GM23338 (cell line): ENCODE measurements around the gene CLTA. TPM values are rescaled to one million over a fixed set of nuclear protein-coding genes. Genes with fewer than 3 reads are reported as not detected.

Experiments used
- ATAC-seq: fragments of 200-7000 bp; cut with Tn5 transposase; 3 replicates; pipeline ENCODE4 v1.9.1; 2020
- DNase-seq: peaks from one replicate; pipeline ENCODE4 v3.0.0-alpha.2; 2015; ENCODE audit warnings: low spot score
- H2AFZ ChIP-seq: fragments of 200-600 bp; sonication (generic); 2 replicates; pipeline ENCODE4 v1.8.0; 2016; ENCODE audit warnings: antibody characterized with exemption, mild to moderate bottlenecking, moderate library complexity
- H3F3A ChIP-seq: fragments of 200-600 bp; sonication (generic); replicated peaks from 2 replicates; pipeline ENCODE4 v1.8.0; 2017; ENCODE audit warnings: antibody characterized with exemption, mixed run types, low read depth
- H3K27ac ChIP-seq: fragments of 200-600 bp; sonication (generic); 2 replicates; pipeline ENCODE4 v1.6.1; 2016; ENCODE audit warnings: low read depth
- H3K27me3 ChIP-seq: fragments of 200-600 bp; sonication (generic); 2 replicates; pipeline ENCODE4 v1.8.0; 2016; ENCODE audit warnings: mild to moderate bottlenecking, mixed run types, moderate library complexity; ENCODE audit not compliant: insufficient read depth
- H3K36me3 ChIP-seq: fragments of 200-600 bp; sonication (generic); 2 replicates; pipeline ENCODE4 v1.8.0; 2016; ENCODE audit warnings: mild to moderate bottlenecking; ENCODE audit not compliant: insufficient read depth
- H3K4me1 ChIP-seq: fragments of 200-600 bp; sonication (generic); 2 replicates; pipeline ENCODE4 v1.8.0; 2016; ENCODE audit warnings: mild to moderate bottlenecking, moderate library complexity; ENCODE audit not compliant: insufficient read depth
- H3K4me2 ChIP-seq: fragments of 200-600 bp; sonication (generic); 2 replicates; pipeline ENCODE4 v1.7.1; 2017; ENCODE audit warnings: mixed run types
- H3K4me3 ChIP-seq: fragments of 200-600 bp; sonication (generic); 2 replicates; pipeline ENCODE4 v1.6.1; 2016; ENCODE audit warnings: mixed run types
- H3K79me2 ChIP-seq: fragments of 200-600 bp; sonication (generic); replicated peaks from 2 replicates; pipeline ENCODE4 v1.8.0; 2017; ENCODE audit warnings: mild to moderate bottlenecking; ENCODE audit not compliant: insufficient read depth
- H3K9me2 ChIP-seq: fragments of 200-600 bp; sonication (generic); 2 replicates; pipeline ENCODE4 v1.8.0; 2017; ENCODE audit not compliant: insufficient read depth
- H4K20me1 ChIP-seq: fragments of 200-600 bp; sonication (generic); replicated peaks from 2 replicates; pipeline ENCODE4 v1.8.0; 2017; ENCODE audit warnings: mild to moderate bottlenecking; ENCODE audit not compliant: insufficient read depth
- H3K27ac Mint-ChIP-seq: 2 replicates; pipeline ENCODE4 v1.8.0; 2020; ENCODE audit warnings: inconsistent platforms, mild to moderate bottlenecking, moderate library complexity, mixed read lengths
- H3K27me3 Mint-ChIP-seq: 3 replicates; pipeline ENCODE4 v1.8.0; 2022; ENCODE audit warnings: low read depth, mild to moderate bottlenecking, moderate library complexity, mixed read lengths, inconsistent platforms; ENCODE audit not compliant: insufficient read depth, poor library complexity
- H3K36me3 Mint-ChIP-seq: 3 replicates; pipeline ENCODE4 v1.8.0; 2021; ENCODE audit warnings: low read depth, mild to moderate bottlenecking, inconsistent platforms, moderate library complexity, mixed read lengths
- H3K4me1 Mint-ChIP-seq: 3 replicates; pipeline ENCODE4 v1.8.0; 2020; ENCODE audit warnings: mild to moderate bottlenecking, inconsistent platforms, mixed read lengths
- H3K4me3 Mint-ChIP-seq: 3 replicates; pipeline ENCODE4 v1.8.0; 2021; ENCODE audit warnings: moderate library complexity, mild to moderate bottlenecking, inconsistent platforms, mixed read lengths
- H3K9me3 Mint-ChIP-seq: 3 replicates; pipeline ENCODE4 v1.8.0; 2020; ENCODE audit warnings: moderate library complexity, mild to moderate bottlenecking, inconsistent platforms, mixed read lengths
- CTCF ChIP-seq, 2 experiments: fragments of 200-600 bp in 1 of 2; sonication (generic) in 1 of 2; conservative IDR thresholded peaks; 2 replicates each; pipeline versions ENCODE4 v1.5.1 to v1.6.1; 2016 to 2017; ENCODE audit warnings: antibody characterized with exemption in 2 of 2, low read depth in 2 of 2, mild to moderate bottlenecking in 2 of 2, moderate library complexity in 1 of 2
- EZH2phosphoT487 ChIP-seq: fragments of 200-600 bp; sonication (generic); IDR thresholded peaks from one replicate; pipeline ENCODE4 v1.8.1; 2018; ENCODE audit warnings: antibody characterized with exemption; ENCODE audit not compliant: unreplicated experiment
- JUNB ChIP-seq: IDR thresholded peaks from one replicate; pipeline ENCODE4 v1.6.1; 2016; ENCODE audit warnings: antibody characterized with exemption; ENCODE audit not compliant: unreplicated experiment
- NANOG ChIP-seq: IDR thresholded peaks from 2 replicates; pipeline ENCODE4 v1.6.1; 2016; ENCODE audit warnings: antibody characterized with exemption, borderline replicate concordance
- STAT1 ChIP-seq: IDR thresholded peaks from one replicate; pipeline ENCODE4 v1.6.1; 2016; ENCODE audit warnings: antibody characterized with exemption; ENCODE audit not compliant: unreplicated experiment
- ZNF331 ChIP-seq: fragments of 250-450 bp; sonication (Bioruptor Pico); IDR thresholded peaks from 2 replicates; pipeline ENCODE4 v1.5.0; 2020; ENCODE audit warnings: low read depth, mild to moderate bottlenecking, moderate library complexity
- ZNF462 ChIP-seq: fragments of 250-450 bp; sonication (Bioruptor Pico); IDR thresholded peaks from 2 replicates; pipeline ENCODE4 v1.5.0; 2020; ENCODE audit warnings: mild to moderate bottlenecking, moderate library complexity
- polyA plus RNA-seq: library from polyadenylated mRNA; unstranded; fragments of >200 nt; fragmentation: Nextera tagmentation; extraction: Ambion mirVana; gene quantifications from 2 replicates; pipeline ENCODE4 v1.2.1, GENCODE V29; 2016
- total RNA-seq: library from RNA; depleted of rRNA; stranded (reverse); fragments of >200 nt; shearing (Covaris generic); gene quantifications from 2 replicates; pipeline ENCODE4 v1.2.3, GENCODE V29; 2014
- TF ChIP-seq, protein P1 (sequence below): IDR thresholded peaks from one replicate; pipeline ENCODE4 v1.6.1; 2018; ENCODE audit warnings: antibody characterized with exemption; ENCODE audit not compliant: unreplicated experiment

The CLTA gene
- total and polyA plus RNA-seq, 2 experiments from 2014 or later: 223 to 259 TPM

DNA sequence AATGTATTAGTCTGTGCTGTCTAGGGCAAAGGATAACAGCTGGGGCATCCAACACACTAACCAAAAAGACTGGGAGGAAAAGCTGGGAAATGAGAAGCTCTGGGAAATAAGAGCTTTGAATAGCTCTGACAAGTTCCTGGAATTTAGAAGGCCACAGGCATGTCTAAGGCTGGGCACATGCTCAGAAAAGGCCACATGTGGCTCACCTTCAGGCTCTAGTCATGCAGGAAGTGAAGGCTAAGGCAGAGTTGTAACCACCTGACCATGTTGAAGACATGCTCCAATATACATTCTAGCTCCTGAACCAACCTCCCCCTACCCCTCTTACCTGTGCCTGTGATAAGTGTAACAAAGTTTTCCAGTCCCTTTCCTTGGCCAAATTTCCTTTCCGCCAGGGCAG, 31.7 kb downstream of the CLTA start:
- H3K4me1 ChIP-seq: no peaks in the 10 kb centered on the region
- ATAC-seq: no peak
- Mint-ChIP-seq H3K4me3 (no peak overlapping the region), H3K27ac (no peak overlapping the region), H3K9me3 (no peaks in the 10 kb centered on the region; the same call in 2 of the 3 replicates), H3K27me3 (peaks cover 9% of the 10 kb centered on the region), H3K4me1 (no peaks in the 10 kb centered on the region), H3K36me3 (peaks cover 62% of the 10 kb centered on the region)
- H4K20me1 ChIP-seq: peaks cover 2% of the 10 kb centered on the region
- 0 out of 2 replicates have a peak, but pooled peaks cover 3% of the 10 kb centered on the region for H3K79me2 ChIP-seq
- DNase-seq: no peak
- TF ChIP-seq NANOG: no peak
- no peak for TF ChIP-seq ZNF462
- TF ChIP-seq ZNF331 (CRISPR knock-in tag): no peak
- no peak for TF ChIP-seq CTCF (conservative IDR thresholded peaks at IDR 0.05; ENCODE audit: low read depth in 2 of 2)
- TF ChIP-seq STAT1: no peak
- TF ChIP-seq EZH2phosphoT487: no peak
- TF ChIP-seq, protein P1, sequence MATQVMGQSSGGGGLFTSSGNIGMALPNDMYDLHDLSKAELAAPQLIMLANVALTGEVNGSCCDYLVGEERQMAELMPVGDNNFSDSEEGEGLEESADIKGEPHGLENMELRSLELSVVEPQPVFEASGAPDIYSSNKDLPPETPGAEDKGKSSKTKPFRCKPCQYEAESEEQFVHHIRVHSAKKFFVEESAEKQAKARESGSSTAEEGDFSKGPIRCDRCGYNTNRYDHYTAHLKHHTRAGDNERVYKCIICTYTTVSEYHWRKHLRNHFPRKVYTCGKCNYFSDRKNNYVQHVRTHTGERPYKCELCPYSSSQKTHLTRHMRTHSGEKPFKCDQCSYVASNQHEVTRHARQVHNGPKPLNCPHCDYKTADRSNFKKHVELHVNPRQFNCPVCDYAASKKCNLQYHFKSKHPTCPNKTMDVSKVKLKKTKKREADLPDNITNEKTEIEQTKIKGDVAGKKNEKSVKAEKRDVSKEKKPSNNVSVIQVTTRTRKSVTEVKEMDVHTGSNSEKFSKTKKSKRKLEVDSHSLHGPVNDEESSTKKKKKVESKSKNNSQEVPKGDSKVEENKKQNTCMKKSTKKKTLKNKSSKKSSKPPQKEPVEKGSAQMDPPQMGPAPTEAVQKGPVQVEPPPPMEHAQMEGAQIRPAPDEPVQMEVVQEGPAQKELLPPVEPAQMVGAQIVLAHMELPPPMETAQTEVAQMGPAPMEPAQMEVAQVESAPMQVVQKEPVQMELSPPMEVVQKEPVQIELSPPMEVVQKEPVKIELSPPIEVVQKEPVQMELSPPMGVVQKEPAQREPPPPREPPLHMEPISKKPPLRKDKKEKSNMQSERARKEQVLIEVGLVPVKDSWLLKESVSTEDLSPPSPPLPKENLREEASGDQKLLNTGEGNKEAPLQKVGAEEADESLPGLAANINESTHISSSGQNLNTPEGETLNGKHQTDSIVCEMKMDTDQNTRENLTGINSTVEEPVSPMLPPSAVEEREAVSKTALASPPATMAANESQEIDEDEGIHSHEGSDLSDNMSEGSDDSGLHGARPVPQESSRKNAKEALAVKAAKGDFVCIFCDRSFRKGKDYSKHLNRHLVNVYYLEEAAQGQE: no peak
- no peak for TF ChIP-seq JUNB
- H3F3A ChIP-seq: no peaks in the 10 kb centered on the region
- no peaks in the 10 kb centered on the region for H3K27me3 ChIP-seq
- no peak overlapping the region for H2AFZ ChIP-seq
- no peak overlapping the region for H3K4me3 ChIP-seq
- no peaks in the 10 kb centered on the region for H3K9me2 ChIP-seq
- H3K4me2 ChIP-seq: no peak overlapping the region
- no peak overlapping the region for H3K27ac ChIP-seq
- H3K36me3 ChIP-seq: peaks cover 14% of the 10 kb centered on the region
